Loucy (cell line): Measurements from ENCODE around the gene NADSYN1.

ENCODE experiments used
- H2AFZ ChIP-seq: fragments of 200-600 bp; sonication (generic); 2 replicates; pipeline ENCODE4 v1.6.0; 2016; ENCODE audit warnings: antibody characterized with exemption, mild to moderate bottlenecking, low read length, moderate library complexity
- H3F3A ChIP-seq: fragments of 200-600 bp; 2 replicates; pipeline ENCODE4 v1.6.0; 2016; ENCODE audit warnings: antibody characterized with exemption, low read depth, mild to moderate bottlenecking
- H3K27me3 ChIP-seq: fragments of 200-600 bp; sonication (generic); 2 replicates; pipeline ENCODE4 v1.6.1; 2014; ENCODE audit warnings: low read length, mild to moderate bottlenecking; ENCODE audit not compliant: insufficient read depth, poor library complexity, severe bottlenecking
- H3K36me3 ChIP-seq: fragments of 200-600 bp; sonication (generic); 2 replicates; pipeline ENCODE4 v1.6.1; 2016; ENCODE audit warnings: low read length; ENCODE audit not compliant: insufficient read depth
- H3K4me1 ChIP-seq: fragments of 200-600 bp; sonication (generic); 2 replicates; pipeline ENCODE4 v1.5.1; 2014; ENCODE audit warnings: low read length, mild to moderate bottlenecking; ENCODE audit not compliant: insufficient read depth, poor library complexity, severe bottlenecking
- H3K4me2 ChIP-seq: fragments of 200-600 bp; sonication (generic); 2 replicates; pipeline ENCODE4 v1.6.0; 2014; ENCODE audit warnings: antibody characterized with exemption, low read length, low read depth, mild to moderate bottlenecking; ENCODE audit not compliant: poor library complexity, severe bottlenecking
- H3K4me3 ChIP-seq: fragments of 200-600 bp; sonication (generic); 2 replicates; pipeline ENCODE4 v1.5.1; 2014; ENCODE audit warnings: low read length, mild to moderate bottlenecking, mixed read lengths; ENCODE audit not compliant: poor library complexity, severe bottlenecking
- H3K79me2 ChIP-seq: fragments of 200-600 bp; sonication (generic); 2 replicates; pipeline ENCODE4 v1.6.1; 2014; ENCODE audit warnings: low read length; ENCODE audit not compliant: insufficient read depth
- H3K9ac ChIP-seq: fragments of 200-600 bp; sonication (generic); 2 replicates; pipeline ENCODE4 v1.6.0; 2014; ENCODE audit warnings: mild to moderate bottlenecking, low read depth, low read length, moderate library complexity; ENCODE audit not compliant: poor library complexity, severe bottlenecking
- H3K9me2 ChIP-seq: fragments of 200-600 bp; sonication (generic); replicated peaks from 2 replicates; pipeline ENCODE4 v1.6.1; 2016; ENCODE audit warnings: low read depth, low read length, mixed read lengths
- H3K9me3 ChIP-seq: fragments of 200-600 bp; sonication (generic); 2 replicates; pipeline ENCODE4 v1.6.1; 2014; ENCODE audit warnings: mild to moderate bottlenecking, antibody characterized with exemption, low read length, low read depth; ENCODE audit not compliant: insufficient read depth
- H4K20me1 ChIP-seq: fragments of 200-600 bp; sonication (generic); 2 replicates; pipeline ENCODE4 v1.6.0; 2014; ENCODE audit warnings: antibody characterized with exemption, low read length, mild to moderate bottlenecking; ENCODE audit not compliant: insufficient read depth, poor library complexity, severe bottlenecking
- EZH2phosphoT487 ChIP-seq: fragments of 200-600 bp; IDR thresholded peaks from 2 replicates; pipeline ENCODE4 v1.6.1; 2018; ENCODE audit warnings: antibody characterized with exemption, mild to moderate bottlenecking, moderate library complexity, borderline replicate concordance
- TF ChIP-seq, protein P1 (sequence below): fragments of 200-600 bp; sonication (generic); conservative IDR thresholded peaks from 2 replicates; pipeline ENCODE4 v1.5.1; 2014; ENCODE audit warnings: mild to moderate bottlenecking, antibody characterized with exemption, low read length

Gene NADSYN1

DNA sequence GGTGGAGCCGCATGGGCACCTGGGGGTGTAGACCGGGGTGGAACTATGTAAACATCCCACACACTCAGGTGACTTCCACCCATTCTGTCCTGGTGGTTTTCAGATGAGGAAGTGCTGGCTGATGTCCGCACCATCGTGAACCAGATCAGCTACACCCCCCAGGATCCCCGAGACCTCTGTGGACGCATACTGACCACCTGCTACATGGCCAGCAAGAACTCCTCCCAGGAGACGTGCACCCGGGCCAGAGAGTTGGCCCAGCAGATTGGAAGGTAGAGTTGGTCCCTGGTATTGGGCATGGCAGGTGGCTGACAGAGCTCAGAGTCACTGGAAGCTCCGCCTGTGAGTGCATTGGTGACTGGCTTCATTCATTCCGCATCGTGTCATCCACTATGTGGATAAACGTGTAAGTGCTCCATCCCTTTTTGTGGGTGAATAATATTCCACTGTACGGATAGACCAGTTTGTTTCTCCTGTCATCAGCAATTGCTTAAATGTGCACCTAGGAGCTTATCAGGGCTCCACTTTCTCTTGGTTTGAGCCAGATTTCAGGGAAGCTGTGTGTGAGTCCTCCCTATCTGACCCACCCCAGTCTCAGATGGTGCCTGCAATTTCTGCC lies 29.9 kb downstream of the NADSYN1 start:
- H3K36me3 ChIP-seq, result peaks cover 67% of the 10 kb centered on the region; the same call in 1 of the 2 replicates
- H3K9me2 ChIP-seq, result no peaks in the 10 kb centered on the region
- no peak overlapping the region for H3K9ac ChIP-seq
- no peaks in the 10 kb centered on the region for H3F3A ChIP-seq
- no peaks in the 10 kb centered on the region for H4K20me1 ChIP-seq
- H3K79me2 ChIP-seq, result no peaks in the 10 kb centered on the region
- no peaks in the 10 kb centered on the region for H3K27me3 ChIP-seq
- H2AFZ ChIP-seq, result no peak overlapping the region
- H3K4me3 ChIP-seq, result no peak overlapping the region
- H3K4me2 ChIP-seq, result no peak overlapping the region
- TF ChIP-seq, protein P1, sequence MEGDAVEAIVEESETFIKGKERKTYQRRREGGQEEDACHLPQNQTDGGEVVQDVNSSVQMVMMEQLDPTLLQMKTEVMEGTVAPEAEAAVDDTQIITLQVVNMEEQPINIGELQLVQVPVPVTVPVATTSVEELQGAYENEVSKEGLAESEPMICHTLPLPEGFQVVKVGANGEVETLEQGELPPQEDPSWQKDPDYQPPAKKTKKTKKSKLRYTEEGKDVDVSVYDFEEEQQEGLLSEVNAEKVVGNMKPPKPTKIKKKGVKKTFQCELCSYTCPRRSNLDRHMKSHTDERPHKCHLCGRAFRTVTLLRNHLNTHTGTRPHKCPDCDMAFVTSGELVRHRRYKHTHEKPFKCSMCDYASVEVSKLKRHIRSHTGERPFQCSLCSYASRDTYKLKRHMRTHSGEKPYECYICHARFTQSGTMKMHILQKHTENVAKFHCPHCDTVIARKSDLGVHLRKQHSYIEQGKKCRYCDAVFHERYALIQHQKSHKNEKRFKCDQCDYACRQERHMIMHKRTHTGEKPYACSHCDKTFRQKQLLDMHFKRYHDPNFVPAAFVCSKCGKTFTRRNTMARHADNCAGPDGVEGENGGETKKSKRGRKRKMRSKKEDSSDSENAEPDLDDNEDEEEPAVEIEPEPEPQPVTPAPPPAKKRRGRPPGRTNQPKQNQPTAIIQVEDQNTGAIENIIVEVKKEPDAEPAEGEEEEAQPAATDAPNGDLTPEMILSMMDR, result no peak
- TF ChIP-seq EZH2phosphoT487, result no peak
- H3K9me3 ChIP-seq, result no peaks in the 10 kb centered on the region
- H3K4me1 ChIP-seq, result no peaks in the 10 kb centered on the region

GRCh38 chr11:71483692-71484091 lies 30.7 kb downstream of the NADSYN1 start:
- Histone ChIP-seq H2AFZ (no peak overlapping the region), H3K4me1 (no peaks in the 10 kb centered on the region), H3K4me3 (no peak overlapping the region), H3K27me3 (no peaks in the 10 kb centered on the region), H3K79me2 (no peaks in the 10 kb centered on the region), H3K36me3 (peaks cover 59% of the 10 kb centered on the region; the same call in 1 of the 2 replicates), H3F3A (no peaks in the 10 kb centered on the region), H3K9me2 (no peaks in the 10 kb centered on the region), H4K20me1 (no peaks in the 10 kb centered on the region), H3K9me3 (no peaks in the 10 kb centered on the region), H3K4me2 (no peak overlapping the region), H3K9ac (no peak overlapping the region)
- TF ChIP-seq, protein P1, result no peak
- no peak for TF ChIP-seq EZH2phosphoT487

- TF ChIP-seq, protein P1, result no peak
- TF ChIP-seq EZH2phosphoT487, result no peak
- H3K27me3 ChIP-seq, result no peaks in the 10 kb centered on the region
- H2AFZ ChIP-seq, result no peak overlapping the region
- no peaks in the 10 kb centered on the region for H3K79me2 ChIP-seq
- H3K36me3 ChIP-seq, result peaks cover 53% of the 10 kb centered on the region; the same call in 1 of the 2 replicates
- no peak overlapping the region for H3K9ac ChIP-seq
- H3F3A ChIP-seq, result no peaks in the 10 kb centered on the region
- no peaks in the 10 kb centered on the region for H3K9me3 ChIP-seq
- no peak overlapping the region for H3K4me3 ChIP-seq
- no peaks in the 10 kb centered on the region for H4K20me1 ChIP-seq
- H3K4me2 ChIP-seq, result no peak overlapping the region
- H3K4me1 ChIP-seq, result no peaks in the 10 kb centered on the region
- H3K9me2 ChIP-seq, result no peaks in the 10 kb centered on the region
These were observed 31.5 kb downstream of the NADSYN1 start for GRCh38 chr11:71484248-71485062.
